Panc1 (cell line): ENCODE results near the gene TEX22. TPM values are rescaled to one million over a fixed set of nuclear protein-coding genes. Genes with fewer than 3 reads are reported as not detected.

Experiments
- ATAC-seq: fragments of 200-7000 bp; cut with Tn5 transposase; 2 replicates; pipeline ENCODE4 v1.9.1; 2020; ENCODE audit warnings: mild to moderate bottlenecking, moderate library complexity
- BruUV-seq: library from RNA; stranded (reverse); fragments of 400-500 nt; replicated peaks from 2 replicates; lab custom pipeline; 2021; lab: Mats Ljungman, UMichigan
- CTCF ChIA-PET: fragments of 300-600 bp; sonication (Branson Sonifier 250); formaldehyde crosslinking; loops from one replicate; lab custom pipeline; 2022; ENCODE audit warnings: antibody characterized with exemption; lab: Charles Lee
- POLR2A ChIA-PET: fragments of 300-600 bp; sonication (Branson Sonifier 250); formaldehyde crosslinking; loops from one replicate; lab custom pipeline; 2022; ENCODE audit warnings: antibody characterized with exemption; lab: Charles Lee
- DNase-seq: peaks from one replicate; pipeline ENCODE4 v3.0.0-alpha.2; 2010; ENCODE audit warnings: low read depth, low spot score
- H3K27ac ChIP-seq: 2 replicates; pipeline ENCODE4 v1.5.1; 2011; ENCODE audit warnings: mild to moderate bottlenecking, low read length, inconsistent platforms
- H3K27me3 ChIP-seq: fragments of 200-500 bp; sonication (Bioruptor generic); 2 replicates; pipeline ENCODE4 v1.6.0; 2014; ENCODE audit warnings: low read length, inconsistent platforms; ENCODE audit not compliant: control insufficient read depth, insufficient read depth
- H3K36me3 ChIP-seq: fragments of 200-500 bp; sonication (Bioruptor generic); 2 replicates; pipeline ENCODE4 v1.5.1; 2014; ENCODE audit warnings: inconsistent platforms, mild to moderate bottlenecking, low read length, moderate library complexity; ENCODE audit not compliant: control insufficient read depth, insufficient read depth
- H3K4me1 ChIP-seq: 2 replicates; pipeline ENCODE4 v1.5.1; 2011; ENCODE audit warnings: inconsistent platforms, mild to moderate bottlenecking, low read length, moderate library complexity; ENCODE audit not compliant: control insufficient read depth, insufficient read depth
- H3K4me3 ChIP-seq, 2 experiments: 2 replicates each; pipeline ENCODE4 v1.5.1; 2011 to 2012; ENCODE audit warnings: low read depth in 2 of 2, low read length in 2 of 2, mild to moderate bottlenecking in 2 of 2, inconsistent platforms in 1 of 2, moderate library complexity in 1 of 2
- H3K9me3 ChIP-seq: fragments of 200-500 bp; sonication (Bioruptor generic); 2 replicates; pipeline ENCODE4 v1.5.1; 2014; ENCODE audit warnings: low read depth, mild to moderate bottlenecking, inconsistent platforms, low read length, moderate library complexity; ENCODE audit not compliant: control insufficient read depth, insufficient read depth
- CTCF ChIP-seq: fragments of 450-650 bp; IDR thresholded peaks from 2 replicates; pipeline ENCODE4 v1.5.1; 2017; ENCODE audit warnings: mild to moderate bottlenecking
- POLR2AphosphoS5 ChIP-seq: IDR thresholded peaks from 2 replicates; pipeline ENCODE4 v1.6.1; 2012; ENCODE audit warnings: mild to moderate bottlenecking, low read depth, low read length, moderate library complexity
- REST ChIP-seq, 2 experiments: IDR thresholded peaks; 2 replicates each; pipeline ENCODE4 v1.6.1; 2011 to 2012; ENCODE audit warnings: low read depth in 2 of 2, control low read depth in 1 of 2, low read length in 1 of 2, mild to moderate bottlenecking in 1 of 2, moderate library complexity in 1 of 2; ENCODE audit not compliant: insufficient read depth in 1 of 2
- SIN3A ChIP-seq: IDR thresholded peaks from 2 replicates; pipeline ENCODE4 v1.6.1; 2012; ENCODE audit warnings: low read depth, mild to moderate bottlenecking, low read length, moderate library complexity, borderline replicate concordance; ENCODE audit not compliant: insufficient read depth
- TCF7L2 ChIP-seq: IDR thresholded peaks from 2 replicates; pipeline ENCODE4 v1.6.1; 2011; ENCODE audit warnings: mild to moderate bottlenecking, low read depth, low read length, inconsistent platforms
- in situ Hi-C: cut with HindIII; loops from 2 replicates; pipeline ENCODE4 v1.10.0; 2016; ENCODE audit warnings: low sequenced_read_pairs, low pct_unique_long_range_greater_than_20kb
- intact Hi-C: fragments of 100-400 bp; cut with micrococcal nuclease; formaldehyde crosslinking; loops from one replicate; pipeline ENCODE4 v1.10.0; 2022; ENCODE audit not compliant: unreplicated experiment
- total RNA-seq: library from RNA; stranded (reverse); gene quantifications from one replicate; pipeline ENCODE4 v1.2.1, GENCODE V29; 2021; ENCODE audit not compliant: unreplicated experiment

The TEX22 gene
- total RNA-seq, 1 experiment from 2014 or later = 2.9 TPM

- BruUV-seq = no TSS peak
- in situ Hi-C loops = no loop called here
- ChIA-PET POLR2A (no interaction called here), CTCF (no interaction called here)
- Histone ChIP-seq H3K4me3 (no peak overlapping the region), H3K4me1 (no peaks in the 10 kb centered on the region), H3K36me3 (no peaks in the 10 kb centered on the region), H3K9me3 (no peaks in the 10 kb centered on the region), H3K27me3 (no peaks in the 10 kb centered on the region), H3K27ac (no peak overlapping the region)
- TF ChIP-seq SIN3A (no peak), POLR2AphosphoS5 (no peak), CTCF (no peak), TCF7L2 (no peak), REST (IDR thresholded peaks at IDR 0.05; ENCODE audit: insufficient read depth in 1 of 2, low read depth in 2 of 2, low read length in 1 of 2) (no peak)
- DNase-seq (no peak), ATAC-seq (no peak)
- intact Hi-C loops = no loop called here
Observed at GRCh38 chr14:105439179-105439578, 40.8 kb downstream of the TEX22 start.

GRCh38 chr14:105439710-105440553 lies 41.6 kb downstream of the TEX22 start:
- ChIA-PET POLR2A (no interaction called here), CTCF (no interaction called here)
- no peaks in the 10 kb centered on the region for H3K27me3 ChIP-seq
- no peaks in the 10 kb centered on the region for H3K4me1 ChIP-seq
- no TSS peak for BruUV-seq
- no peak for TF ChIP-seq TCF7L2
- no peak for TF ChIP-seq REST (IDR thresholded peaks at IDR 0.05; ENCODE audit: insufficient read depth in 1 of 2, low read depth in 2 of 2, low read length in 1 of 2)
- TF ChIP-seq POLR2AphosphoS5 = no peak
- no peak for TF ChIP-seq SIN3A
- no peak; the same call in 1 of the 2 replicates for TF ChIP-seq CTCF
- no peak overlapping the region for H3K27ac ChIP-seq
- intact Hi-C loops = no loop called here
- H3K9me3 ChIP-seq = no peaks in the 10 kb centered on the region
- DNase-seq (no peak), ATAC-seq (no peak)
- H3K4me3 ChIP-seq = no peak overlapping the region
- in situ Hi-C loops = no loop called here
- H3K36me3 ChIP-seq = no peaks in the 10 kb centered on the region
